H1 (cell line): Measurements from ENCODE around the gene RAPGEF1. TPM values are rescaled to one million over a fixed set of nuclear protein-coding genes. Genes with fewer than 3 reads are reported as not detected.

Source experiments
- CHD1 ChIP-seq: IDR thresholded peaks from 2 replicates; pipeline ENCODE4 v1.6.1; 2012; ENCODE audit warnings: low read depth, low read length, improper control_type of control experiment
- JUN ChIP-seq: IDR thresholded peaks from 2 replicates; pipeline ENCODE4 v1.6.1; 2011; ENCODE audit warnings: low read depth, mild to moderate bottlenecking, improper control_type of control experiment, low read length
- SIX5 ChIP-seq: IDR thresholded peaks from 2 replicates; pipeline ENCODE4 v1.6.1; 2011; ENCODE audit warnings: mild to moderate bottlenecking, low read depth, low read length
- polyA plus RNA-seq, 7 experiments: library from polyadenylated mRNA; depleted of rRNA in 3 of 7; stranded (reverse) in 5 of 7; unstranded in 2 of 7; fragments of >200 nt in 5 of 7; fragments of 200-250 nt in 2 of 7; gene quantifications; 1 replicate in 5 of 7; 2 replicates in 1 of 7; 4 replicates in 1 of 7; pipeline versions ENCODE4 v1.2.1 to v1.2.3, GENCODE V29; 2011 to 2013; ENCODE audit warnings: missing spikeins in 2 of 7, mixed read lengths in 2 of 7
- total RNA-seq: library from RNA; stranded (reverse); fragmentation: NEBNext Ultra II Directional; extraction: Animal tissue kit (Norgen Biotek cat#: 25700); gene quantifications from 2 replicates; pipeline ENCODE4 v1.2.1, GENCODE V29; 2021

Gene RAPGEF1
- total and polyA plus RNA-seq, 2 of the 8 experiments (the other 6 are each of a cell fraction or from before 2014, with no cell fraction given), result 29.7 to 78.9 TPM

GRCh38 chr9:131721076-131721475 is 18.8 kb downstream of the RAPGEF1 start (continued):
- TF ChIP-seq CHD1, result no peak
- no peak for TF ChIP-seq JUN
- TF ChIP-seq SIX5, result no peak
- TF ChIP-seq, all 59 proteins: peak for 0
